Measurements from ENCODE around the gene STK40.
A peak's percentile ranks its signal among the peaks of the same experiment; 100 is the strongest.

Gene STK40

GRCh38 chr1:36343651-36344394, 41.9 kb downstream of the STK40 start:
- no peak for DNase-seq
- no peak for TF ChIP-seq CTCF (IDR thresholded peaks at IDR 0.05; ENCODE audit: low read depth, low read length, missing control alignments)
- Histone ChIP-seq H3K27ac (no peak overlapping the region), H3K4me3 (ENCODE audit: low read depth, low read length) (no peak overlapping the region), H3K27me3 (replicated peaks) (no peaks in the 10 kb centered on the region), H3K36me3 (replicated peaks) (peaks cover 75% of the 10 kb centered on the region)
- in situ Hi-C loops (cut with HindIII; ENCODE audit: low pct_ligation_motif_present, low sequenced_read_pairs): no loop called here

- peak; percentile 82 for TF ChIP-seq CTCF (IDR thresholded peaks at IDR 0.05; ENCODE audit: low read depth, low read length, missing control alignments)
- H3K27me3 ChIP-seq (replicated peaks): no peaks in the 10 kb centered on the region
- H3K27ac ChIP-seq: peak overlapping the region; percentile 63
- DNase-seq: peak; percentile 29
- H3K36me3 ChIP-seq (replicated peaks): peaks cover 65% of the 10 kb centered on the region
- in situ Hi-C loops (cut with HindIII; ENCODE audit: low pct_ligation_motif_present, low sequenced_read_pairs): no loop called here
- H3K4me3 ChIP-seq (ENCODE audit: low read depth, low read length): no peak overlapping the region
Observed at GRCh38 chr1:36342426-36343185, 43.1 kb downstream of the STK40 start.

GRCh38 chr1:36341626-36342320, 44.0 kb downstream of the STK40 start:
- DNase-seq: no peak
- H3K36me3 ChIP-seq (replicated peaks): peaks cover 59% of the 10 kb centered on the region
- in situ Hi-C loops (cut with HindIII; ENCODE audit: low pct_ligation_motif_present, low sequenced_read_pairs): no loop called here
- H3K27ac ChIP-seq: no peak overlapping the region
- H3K4me3 ChIP-seq (ENCODE audit: low read depth, low read length): no peak overlapping the region
- no peak for TF ChIP-seq CTCF (IDR thresholded peaks at IDR 0.05; ENCODE audit: low read depth, low read length, missing control alignments)
- no peaks in the 10 kb centered on the region for H3K27me3 ChIP-seq (replicated peaks)

GRCh38 chr1:36339615-36340014, 46.1 kb downstream of the STK40 start:
- DNase-seq: no peak
- peaks cover 45% of the 10 kb centered on the region for H3K36me3 ChIP-seq (replicated peaks)
- H3K4me3 ChIP-seq (ENCODE audit: low read depth, low read length): no peak overlapping the region
- no peak overlapping the region for H3K27ac ChIP-seq
- in situ Hi-C loops (cut with HindIII; ENCODE audit: low pct_ligation_motif_present, low sequenced_read_pairs): no loop called here
- no peaks in the 10 kb centered on the region for H3K27me3 ChIP-seq (replicated peaks)
- no peak for TF ChIP-seq CTCF (IDR thresholded peaks at IDR 0.05; ENCODE audit: low read depth, low read length, missing control alignments)

GRCh38 chr1:36339215-36339614, 46.5 kb downstream of the STK40 start:
- Histone ChIP-seq H3K4me3 (ENCODE audit: low read depth, low read length) (no peak overlapping the region), H3K36me3 (replicated peaks) (peaks cover 45% of the 10 kb centered on the region), H3K27ac (no peak overlapping the region), H3K27me3 (replicated peaks) (no peaks in the 10 kb centered on the region)
- TF ChIP-seq CTCF (IDR thresholded peaks at IDR 0.05; ENCODE audit: low read depth, low read length, missing control alignments): no peak
- in situ Hi-C loops (cut with HindIII; ENCODE audit: low pct_ligation_motif_present, low sequenced_read_pairs): no loop called here
- no peak for DNase-seq

All from brain microvascular endothelial cell (primary cell).